Measurements from ENCODE around the gene PRR23E. TPM values are rescaled to one million over a fixed set of nuclear protein-coding genes. Genes with fewer than 3 reads are reported as not detected.

PRR23E gene
- total RNA-seq, 1 experiment from 2014 or later: not detected

- Histone ChIP-seq H3F3A (ENCODE audit: low read length, unreplicated experiment) (no peaks in the 10 kb centered on the region), H3K27me3 (ENCODE audit: low read length) (peaks cover 14% of the 10 kb centered on the region; the same call in 1 of the 2 replicates), H3K9me2 (replicated peaks; ENCODE audit: low read length) (no peaks in the 10 kb centered on the region), H3K9me3 (ENCODE audit: low read length) (no peaks in the 10 kb centered on the region), H3K9ac (ENCODE audit: low read length) (no peak overlapping the region), H3K27ac (ENCODE audit: low read length) (no peak overlapping the region), H4K20me1 (ENCODE audit: low read length) (no peaks in the 10 kb centered on the region), H3K36me3 (ENCODE audit: low read depth, low read length) (no peaks in the 10 kb centered on the region), H3K4me2 (ENCODE audit: low read length) (no peak overlapping the region), H3K4me3 (ENCODE audit: low read length) (no peak overlapping the region), H3K4me1 (ENCODE audit: insufficient read depth, low read length) (no peaks in the 10 kb centered on the region), H2AFZ (ENCODE audit: low read length) (no peak overlapping the region), H3K79me2 (ENCODE audit: low read length) (no peaks in the 10 kb centered on the region)
- ATAC-seq (no peak), DNase-seq (no peak)
- ChIA-PET POLR2A (ENCODE audit: unreplicated experiment) (no interaction called here), CTCF (no interaction called here)
- intact Hi-C loops (cut with micrococcal nuclease): no loop called here
- TF ChIP-seq EZH2 (IDR thresholded peaks at IDR 0.05; ENCODE audit: low read length, unreplicated experiment): no peak
- no peak for TF ChIP-seq CTCF (conservative IDR thresholded peaks at IDR 0.05; ENCODE audit: low read depth, low read length)
- TF ChIP-seq EZH2phosphoT487 (IDR thresholded peaks at IDR 0.05; ENCODE audit: borderline replicate concordance, low read length): no peak
- no TSS peak for BruUV-seq (replicated peaks)
Measured at GRCh38 chr3:127197300-127198189, 4.6 kb downstream of the PRR23E start.

GRCh38 chr3:127200086-127200691 is 7.3 kb downstream of the PRR23E start:
- BruUV-seq (replicated peaks): no TSS peak
- Histone ChIP-seq H3K36me3 (ENCODE audit: low read depth, low read length) (no peaks in the 10 kb centered on the region), H3K9ac (ENCODE audit: low read length) (no peak overlapping the region), H3K4me1 (ENCODE audit: insufficient read depth, low read length) (no peaks in the 10 kb centered on the region), H3K4me2 (ENCODE audit: low read length) (no peak overlapping the region), H3K27ac (ENCODE audit: low read length) (no peak overlapping the region), H3K9me3 (ENCODE audit: low read length) (no peaks in the 10 kb centered on the region), H2AFZ (ENCODE audit: low read length) (no peak overlapping the region), H3F3A (ENCODE audit: low read length, unreplicated experiment) (no peaks in the 10 kb centered on the region), H3K9me2 (replicated peaks; ENCODE audit: low read length) (no peaks in the 10 kb centered on the region), H4K20me1 (ENCODE audit: low read length) (no peaks in the 10 kb centered on the region), H3K79me2 (ENCODE audit: low read length) (no peaks in the 10 kb centered on the region), H3K4me3 (ENCODE audit: low read length) (no peak overlapping the region), H3K27me3 (ENCODE audit: low read length) (peaks cover 14% of the 10 kb centered on the region; the same call in 1 of the 2 replicates)
- intact Hi-C loops (cut with micrococcal nuclease): no loop called here
- CTCF ChIA-PET: no interaction called here
- no peak for DNase-seq
- TF ChIP-seq EZH2 (IDR thresholded peaks at IDR 0.05; ENCODE audit: low read length, unreplicated experiment) (no peak), EZH2phosphoT487 (IDR thresholded peaks at IDR 0.05; ENCODE audit: borderline replicate concordance, low read length) (no peak), CTCF (conservative IDR thresholded peaks at IDR 0.05; ENCODE audit: low read depth, low read length) (no peak)
- POLR2A ChIA-PET (ENCODE audit: unreplicated experiment): no interaction called here
- no peak for ATAC-seq

DNA sequence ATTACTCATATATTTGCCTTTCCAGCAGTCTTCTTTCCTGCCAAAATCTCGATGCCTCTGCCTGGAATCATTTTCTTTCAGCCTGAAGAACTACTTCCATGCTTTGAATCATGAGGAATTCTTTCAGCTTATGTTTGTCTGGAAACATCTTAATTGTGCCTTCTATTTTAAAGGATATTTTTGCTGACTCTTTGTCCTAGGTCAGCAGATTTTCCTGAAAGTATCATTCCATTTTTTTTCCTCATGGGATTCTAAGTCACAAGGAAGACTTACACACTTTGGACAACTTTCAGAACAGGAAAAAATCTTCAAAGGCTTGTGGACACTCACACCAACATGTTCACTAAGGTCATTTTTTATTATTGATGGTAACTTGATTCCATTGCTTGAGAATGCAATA is 10.1 kb downstream of the PRR23E start:
- H3K36me3 ChIP-seq (ENCODE audit: low read depth, low read length): no peaks in the 10 kb centered on the region
- no peaks in the 10 kb centered on the region for H3F3A ChIP-seq (ENCODE audit: low read length, unreplicated experiment)
- H3K9ac ChIP-seq (ENCODE audit: low read length): no peak overlapping the region
- ChIA-PET CTCF (no interaction called here), POLR2A (ENCODE audit: unreplicated experiment) (no interaction called here)
- no peak overlapping the region for H2AFZ ChIP-seq (ENCODE audit: low read length)
- no peaks in the 10 kb centered on the region for H4K20me1 ChIP-seq (ENCODE audit: low read length)
- BruUV-seq (replicated peaks): no TSS peak
- no peaks in the 10 kb centered on the region for H3K79me2 ChIP-seq (ENCODE audit: low read length)
- no peaks in the 10 kb centered on the region for H3K9me2 ChIP-seq (replicated peaks; ENCODE audit: low read length)
- H3K4me1 ChIP-seq (ENCODE audit: insufficient read depth, low read length): no peaks in the 10 kb centered on the region
- peaks cover 14% of the 10 kb centered on the region; the same call in 1 of the 2 replicates for H3K27me3 ChIP-seq (ENCODE audit: low read length)
- no peak overlapping the region for H3K4me3 ChIP-seq (ENCODE audit: low read length)
- peak; percentile 27 for DNase-seq
- no peak overlapping the region for H3K4me2 ChIP-seq (ENCODE audit: low read length)
- TF ChIP-seq CTCF (conservative IDR thresholded peaks at IDR 0.05; ENCODE audit: low read depth, low read length) (no peak), EZH2 (IDR thresholded peaks at IDR 0.05; ENCODE audit: low read length, unreplicated experiment) (no peak), EZH2phosphoT487 (IDR thresholded peaks at IDR 0.05; ENCODE audit: borderline replicate concordance, low read length) (no peak)
- no peak; the same call in 1 of the 2 replicates for ATAC-seq
- no peak overlapping the region for H3K27ac ChIP-seq (ENCODE audit: low read length)
- H3K9me3 ChIP-seq (ENCODE audit: low read length): no peaks in the 10 kb centered on the region
- intact Hi-C loops (cut with micrococcal nuclease): no loop called here

Data from PC-3 (cell line).